ENCODE measurements around the gene SHPK.

DNA sequence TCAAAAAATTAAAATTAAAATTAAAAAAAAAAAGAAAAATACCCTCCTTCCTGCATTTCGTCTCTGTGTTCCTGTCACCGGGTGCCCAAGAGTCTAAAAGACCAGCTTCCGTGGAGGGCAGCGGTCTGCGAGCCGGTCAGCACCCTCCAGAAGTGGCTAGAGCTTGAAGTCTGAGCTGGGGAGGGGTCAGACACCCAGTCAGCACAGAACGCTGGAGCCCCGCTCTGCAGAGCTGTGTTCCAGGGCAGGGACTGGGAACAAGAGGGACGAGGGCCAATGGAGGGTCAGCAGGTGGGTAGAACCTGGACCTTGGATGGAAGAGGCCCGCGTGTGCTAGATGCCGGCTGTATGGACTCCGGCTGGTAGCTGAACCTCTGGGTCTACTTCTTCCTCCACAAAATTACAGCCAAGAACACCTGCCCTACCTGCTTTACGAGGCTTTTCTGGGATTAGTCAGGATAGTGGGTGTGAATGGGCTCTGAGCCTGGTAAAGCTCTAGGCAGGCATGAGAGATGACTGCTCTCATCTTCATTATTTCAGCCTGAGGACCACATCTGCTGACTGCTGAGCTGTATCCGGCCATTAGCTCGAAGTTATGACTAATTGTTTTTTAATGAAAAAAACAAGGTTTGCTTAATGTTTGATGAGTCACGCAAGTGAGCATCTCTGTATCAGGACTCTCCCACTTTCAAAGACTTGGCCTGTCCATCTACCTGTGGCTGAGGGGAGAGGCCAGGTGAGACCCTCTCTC, 32.8 kb downstream of the SHPK start:
- TF ChIP-seq, protein P1, sequence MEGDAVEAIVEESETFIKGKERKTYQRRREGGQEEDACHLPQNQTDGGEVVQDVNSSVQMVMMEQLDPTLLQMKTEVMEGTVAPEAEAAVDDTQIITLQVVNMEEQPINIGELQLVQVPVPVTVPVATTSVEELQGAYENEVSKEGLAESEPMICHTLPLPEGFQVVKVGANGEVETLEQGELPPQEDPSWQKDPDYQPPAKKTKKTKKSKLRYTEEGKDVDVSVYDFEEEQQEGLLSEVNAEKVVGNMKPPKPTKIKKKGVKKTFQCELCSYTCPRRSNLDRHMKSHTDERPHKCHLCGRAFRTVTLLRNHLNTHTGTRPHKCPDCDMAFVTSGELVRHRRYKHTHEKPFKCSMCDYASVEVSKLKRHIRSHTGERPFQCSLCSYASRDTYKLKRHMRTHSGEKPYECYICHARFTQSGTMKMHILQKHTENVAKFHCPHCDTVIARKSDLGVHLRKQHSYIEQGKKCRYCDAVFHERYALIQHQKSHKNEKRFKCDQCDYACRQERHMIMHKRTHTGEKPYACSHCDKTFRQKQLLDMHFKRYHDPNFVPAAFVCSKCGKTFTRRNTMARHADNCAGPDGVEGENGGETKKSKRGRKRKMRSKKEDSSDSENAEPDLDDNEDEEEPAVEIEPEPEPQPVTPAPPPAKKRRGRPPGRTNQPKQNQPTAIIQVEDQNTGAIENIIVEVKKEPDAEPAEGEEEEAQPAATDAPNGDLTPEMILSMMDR (IDR thresholded peaks at IDR 0.05), result no peak
- no peak for TF ChIP-seq ZFX (IDR thresholded peaks at IDR 0.05; ENCODE audit: borderline replicate concordance)
